Adipose tissue (tissue), 3 donors: ENCODE measurements around the gene NFYC. TPM values are rescaled to one million over a fixed set of nuclear protein-coding genes. Genes with fewer than 3 reads are reported as not detected.

ENCODE experiments used
- H3K27ac ChIP-seq: one replicate; pipeline ENCODE4 v1.5.1; 2013; ENCODE audit warnings: low read depth, low read length
- WGBS, 3 donors: extraction: QIAGEN DNeasy Blood & Tissue Kit; methylation state at CpG; one replicate each; pipeline ENCODE4 v1.1.7; 2013; 5-methylcytosine and 5-hydroxymethylcytosine counted together
- polyA plus RNA-seq, 3 donors: library from polyadenylated mRNA; stranded (reverse); fragments of 200-250 nt; gene quantifications; one replicate each; pipeline ENCODE4 v1.2.3, GENCODE V29; 2013
- donor health status: healthy with polysubstance abuse.
- donor health status: Bipolar disorder and iron deficiency.
- donor health status: healthy.

NFYC gene
- polyA plus RNA-seq, 3 donors: 26.5 to 32.9 (median 26.9) TPM

DNA sequence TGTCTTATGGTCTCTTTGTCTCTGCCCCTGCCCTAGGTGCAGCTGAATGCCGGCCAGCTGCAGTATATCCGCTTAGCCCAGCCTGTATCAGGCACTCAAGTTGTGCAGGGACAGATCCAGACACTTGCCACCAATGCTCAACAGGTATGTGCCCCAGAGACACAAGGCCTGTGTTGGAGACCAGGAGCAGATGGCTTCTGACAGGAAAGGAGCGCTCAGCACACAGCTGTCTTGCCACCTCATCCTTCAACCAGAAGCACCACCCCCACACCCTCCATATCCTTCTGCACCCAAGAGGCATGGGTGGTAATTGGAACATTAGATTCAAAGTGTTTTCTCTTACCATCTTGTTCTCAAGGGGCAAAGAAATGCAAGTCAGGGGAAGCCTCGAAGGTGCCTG is 75.1 kb downstream of the NFYC start:
- H3K27ac ChIP-seq: no peak overlapping the region
- WGBS, 3 donors: 97 to 98% (median 97%) methylated on average over 4 of the region's 4 CpGs

DNA sequence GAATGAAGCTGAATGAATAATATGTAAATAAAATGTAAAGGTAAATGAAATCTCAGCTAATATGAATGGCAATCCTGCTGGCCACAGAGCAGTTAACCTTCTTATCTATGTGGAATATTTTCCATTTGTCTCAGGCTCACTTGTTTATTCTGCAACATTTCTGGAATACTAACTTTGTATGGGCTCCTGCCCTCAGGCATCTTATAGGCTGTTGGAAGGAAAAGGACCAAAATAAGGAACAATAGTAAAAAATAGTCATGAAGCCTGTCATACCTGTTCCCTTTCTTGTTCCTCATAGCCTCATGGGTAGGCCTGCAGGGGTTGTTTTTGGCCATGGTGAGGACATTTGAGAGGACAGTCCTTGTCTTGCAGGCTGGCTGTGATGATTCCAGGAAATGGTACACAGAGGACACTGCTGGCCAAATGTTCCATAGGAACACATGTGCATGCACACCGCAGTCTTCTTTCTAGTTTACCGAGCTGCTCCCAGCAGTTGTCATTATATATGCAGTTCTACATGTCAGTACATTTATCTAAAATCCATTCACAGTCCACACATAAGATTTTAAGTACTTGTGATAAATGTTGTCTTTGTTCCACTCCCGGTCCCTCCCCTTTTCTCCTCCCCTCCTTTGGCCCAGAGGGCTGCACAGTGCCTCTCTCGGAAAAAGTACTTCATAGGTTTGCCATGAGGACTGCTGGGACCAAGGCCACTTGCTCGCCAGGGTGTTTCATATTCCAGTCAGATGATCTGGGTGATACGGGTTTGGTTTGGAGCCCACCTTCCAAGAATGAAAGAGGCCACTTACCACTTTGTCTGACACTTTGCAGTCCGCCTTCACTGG is 76.9 kb downstream of the NFYC start:
- H3K27ac ChIP-seq: no peak overlapping the region
- 80 to 88% (median 83%) methylated on average over 7 of the region's 7 CpGs for WGBS, 3 donors

DNA sequence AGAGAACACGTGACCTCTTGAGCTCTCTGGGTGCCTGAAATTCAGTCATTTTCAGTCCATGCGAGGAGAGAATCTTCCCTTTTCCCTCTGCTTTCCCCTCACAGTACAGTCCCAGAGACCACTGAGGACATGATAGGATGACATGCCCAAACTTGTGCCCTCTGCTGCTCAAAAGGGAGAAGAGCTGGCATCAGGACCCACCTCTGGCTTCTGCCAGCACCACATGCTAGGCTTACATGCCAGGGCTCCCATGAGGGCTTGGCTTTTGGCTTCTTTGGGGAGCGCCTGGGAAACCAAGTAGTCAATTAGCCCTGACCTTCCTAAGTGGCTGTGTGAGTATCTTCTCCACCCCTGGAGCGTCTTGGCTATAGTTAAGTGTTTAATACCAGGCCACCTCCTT is 78.3 kb downstream of the NFYC start:
- H3K27ac ChIP-seq: no peak overlapping the region
- WGBS, 3 donors: 56 to 84% (median 69%) methylated on average over 4 of the region's 4 CpGs

DNA sequence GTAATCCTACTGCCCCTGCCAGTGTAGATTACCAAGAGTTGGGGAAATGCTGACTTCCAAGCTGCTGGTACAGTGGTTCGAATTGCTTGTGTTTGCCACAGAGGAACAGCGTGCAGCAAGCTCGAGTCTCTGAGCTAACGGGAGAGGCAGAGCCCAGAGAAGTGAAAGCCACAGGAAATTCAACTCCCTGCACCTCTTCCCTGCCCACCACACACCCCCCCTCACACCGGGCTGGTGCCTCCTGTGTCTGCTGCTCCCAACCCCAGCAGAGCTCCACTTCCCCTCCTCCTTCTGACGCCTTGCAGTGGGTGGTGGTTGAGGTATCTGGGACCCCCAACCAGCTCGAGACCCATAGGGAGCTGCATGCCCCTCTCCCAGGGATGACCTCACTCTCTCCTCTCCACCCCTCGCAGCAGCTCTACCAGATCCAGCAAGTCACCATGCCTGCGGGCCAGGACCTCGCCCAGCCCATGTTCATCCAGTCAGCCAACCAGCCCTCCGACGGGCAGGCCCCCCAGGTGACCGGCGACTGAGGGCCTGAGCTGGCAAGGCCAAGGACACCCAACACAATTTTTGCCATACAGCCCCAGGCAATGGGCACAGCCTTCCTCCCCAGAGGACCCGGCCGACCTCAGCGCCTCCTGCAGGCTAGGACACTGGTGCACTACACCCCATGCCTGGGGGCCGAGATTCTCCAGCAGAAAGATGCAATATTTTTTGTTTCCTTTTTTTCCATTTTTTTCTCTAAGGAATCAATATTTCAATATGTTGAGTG is 79.0 kb downstream of the NFYC start:
- H3K27ac ChIP-seq: no peak overlapping the region
- 75 to 80% (median 79%) methylated on average over 18 of the region's 18 CpGs for WGBS, 3 donors

DNA sequence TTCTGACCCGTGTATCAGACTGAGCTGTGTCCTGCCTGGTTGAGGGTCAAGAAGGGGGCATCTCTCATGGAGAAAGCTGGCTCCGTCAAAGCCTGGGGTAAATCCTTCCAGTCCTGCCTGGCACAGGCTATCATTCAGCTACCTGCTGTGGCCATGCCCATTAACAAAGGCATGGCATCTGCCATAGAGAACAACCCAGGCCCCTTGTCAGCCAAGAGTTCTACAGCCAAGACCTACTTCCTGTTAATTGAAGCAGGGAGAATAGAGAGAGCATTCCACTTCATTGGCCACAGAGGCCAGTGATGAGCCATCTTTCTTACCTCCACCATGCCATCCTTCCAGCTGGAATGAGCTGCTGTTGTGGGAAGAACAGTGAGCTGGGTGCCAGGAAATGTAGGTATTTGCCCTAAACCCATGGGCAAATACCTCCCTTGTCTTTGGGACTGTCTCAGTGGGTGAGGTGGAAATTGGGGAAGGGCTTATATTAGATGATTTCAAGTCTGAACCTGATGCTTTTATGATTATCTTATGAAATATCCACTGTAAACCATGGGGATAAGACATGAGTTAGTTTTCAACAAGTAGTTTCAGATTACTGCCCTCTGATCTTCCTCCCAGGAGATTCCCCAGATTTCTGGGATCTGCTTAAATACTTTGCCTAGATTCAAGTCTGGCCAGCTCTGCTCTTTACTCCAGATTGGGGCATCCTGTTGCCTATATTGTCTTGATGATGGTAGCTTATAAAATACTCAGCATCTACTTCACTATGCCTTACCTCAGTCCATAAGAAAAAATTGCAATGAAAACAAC is 80.8 kb downstream of the NFYC start:
- WGBS, 3 donors: 84 to 90% (median 89%) methylated on average over 2 of the region's 2 CpGs
- no peak overlapping the region for H3K27ac ChIP-seq

DNA sequence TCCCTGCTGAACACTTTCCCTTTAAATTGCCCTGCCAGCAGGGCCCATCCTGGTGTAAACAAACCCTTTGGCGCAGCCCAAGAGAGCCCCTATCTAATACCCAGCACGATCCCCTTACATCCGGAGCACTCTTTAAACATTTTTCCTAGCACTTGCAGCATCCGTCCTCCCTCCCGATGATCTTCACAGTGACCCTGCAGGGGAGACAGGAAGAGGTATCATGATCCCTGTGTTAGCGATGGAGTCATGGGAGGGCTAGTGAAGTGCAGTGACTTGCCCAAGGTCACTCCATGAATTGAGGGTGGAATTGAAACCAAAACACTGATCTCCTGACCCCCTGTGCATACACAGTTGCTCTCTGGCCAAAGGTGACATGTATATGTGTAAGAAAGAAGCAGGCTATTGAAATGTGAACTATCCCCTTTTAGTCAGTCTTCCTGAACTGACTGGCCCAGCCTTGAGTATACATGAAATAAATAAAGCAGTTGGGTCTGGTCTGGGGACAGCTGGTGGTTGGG is 82.3 kb downstream of the NFYC start:
- no peak overlapping the region for H3K27ac ChIP-seq
- 49 to 71% (median 65%) methylated on average over 6 of the region's 6 CpGs for WGBS, 3 donors

DNA sequence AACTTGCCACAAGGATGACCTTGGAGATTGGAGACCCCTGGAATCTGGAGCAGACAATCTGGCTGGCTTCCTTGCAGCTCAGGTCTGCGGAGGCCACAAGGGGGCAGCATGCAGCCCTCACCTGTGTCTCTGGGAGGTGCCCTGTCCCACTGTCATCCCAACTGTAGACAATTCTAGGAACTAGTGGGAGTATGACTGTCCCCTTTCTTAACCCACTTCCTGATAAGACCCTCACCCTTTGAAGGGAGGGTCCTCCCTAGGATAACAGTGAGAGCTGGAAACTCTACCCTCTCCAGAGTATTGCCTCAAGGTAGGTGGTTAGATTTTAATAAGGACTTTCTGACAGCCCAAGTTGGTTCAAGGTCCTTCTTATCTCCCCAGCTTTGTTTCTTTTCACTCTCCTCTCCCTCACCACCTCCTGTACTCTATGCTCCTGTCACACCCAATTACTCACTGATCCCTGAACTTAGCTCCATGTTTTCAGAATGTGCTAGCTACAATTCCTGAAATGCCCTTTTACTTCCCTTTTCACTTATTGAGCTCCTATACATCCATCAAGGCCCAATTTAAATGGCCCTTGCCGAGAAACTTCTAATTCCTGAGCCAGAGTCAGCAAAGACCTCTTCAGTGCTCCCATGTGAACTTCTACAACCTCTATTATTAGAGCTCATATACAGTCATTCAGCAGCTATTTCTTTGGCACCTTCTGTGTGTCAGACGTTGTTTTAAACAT is 82.9 kb downstream of the NFYC start:
- H3K27ac ChIP-seq: no peak overlapping the region
- 28 to 59% (median 40%) methylated on average over 3 of the region's 3 CpGs for WGBS, 3 donors

DNA sequence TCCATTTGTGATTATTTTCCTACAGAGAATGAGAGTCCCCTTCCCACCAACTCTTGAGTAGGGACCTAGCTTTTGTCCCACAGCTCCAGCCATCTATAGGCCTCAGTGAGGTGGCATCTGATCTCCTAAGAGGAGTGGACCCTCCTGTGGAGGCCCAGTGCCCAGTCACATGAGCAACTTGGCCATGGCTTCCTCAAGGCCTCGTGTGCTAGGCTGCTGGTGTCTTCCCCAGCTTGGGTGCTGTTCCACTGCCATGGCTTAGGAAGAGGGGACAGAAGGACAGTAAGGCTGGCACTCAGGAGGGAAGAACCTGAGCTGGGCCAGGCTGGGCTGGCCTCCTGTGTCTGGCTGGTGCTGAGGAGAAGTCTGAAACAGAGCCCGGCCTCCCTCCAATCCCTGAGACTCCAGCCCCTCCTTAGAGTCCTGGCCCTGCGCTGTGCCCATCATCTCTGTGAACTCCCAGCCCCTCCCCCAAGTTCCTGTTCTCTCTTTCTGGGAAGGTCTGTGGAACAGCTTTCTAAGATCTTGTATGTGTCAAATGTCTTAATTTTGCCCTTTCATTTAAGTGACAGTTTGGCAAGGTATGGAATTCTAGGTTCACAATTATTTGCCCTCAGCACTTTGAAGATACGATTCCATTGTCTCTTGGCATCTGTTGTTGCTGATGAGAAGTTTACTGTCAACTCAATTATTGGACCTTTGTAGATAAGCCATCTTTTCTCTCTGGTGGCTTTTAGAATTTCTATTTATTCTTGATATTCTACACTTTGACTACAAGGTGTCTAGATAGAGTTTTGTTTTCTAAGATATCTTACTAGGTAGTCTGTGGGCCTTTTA is 85.0 kb downstream of the NFYC start:
- 92 to 95% (median 92%) methylated on average over 4 of the region's 4 CpGs for WGBS, 3 donors
- H3K27ac ChIP-seq: no peak overlapping the region

DNA sequence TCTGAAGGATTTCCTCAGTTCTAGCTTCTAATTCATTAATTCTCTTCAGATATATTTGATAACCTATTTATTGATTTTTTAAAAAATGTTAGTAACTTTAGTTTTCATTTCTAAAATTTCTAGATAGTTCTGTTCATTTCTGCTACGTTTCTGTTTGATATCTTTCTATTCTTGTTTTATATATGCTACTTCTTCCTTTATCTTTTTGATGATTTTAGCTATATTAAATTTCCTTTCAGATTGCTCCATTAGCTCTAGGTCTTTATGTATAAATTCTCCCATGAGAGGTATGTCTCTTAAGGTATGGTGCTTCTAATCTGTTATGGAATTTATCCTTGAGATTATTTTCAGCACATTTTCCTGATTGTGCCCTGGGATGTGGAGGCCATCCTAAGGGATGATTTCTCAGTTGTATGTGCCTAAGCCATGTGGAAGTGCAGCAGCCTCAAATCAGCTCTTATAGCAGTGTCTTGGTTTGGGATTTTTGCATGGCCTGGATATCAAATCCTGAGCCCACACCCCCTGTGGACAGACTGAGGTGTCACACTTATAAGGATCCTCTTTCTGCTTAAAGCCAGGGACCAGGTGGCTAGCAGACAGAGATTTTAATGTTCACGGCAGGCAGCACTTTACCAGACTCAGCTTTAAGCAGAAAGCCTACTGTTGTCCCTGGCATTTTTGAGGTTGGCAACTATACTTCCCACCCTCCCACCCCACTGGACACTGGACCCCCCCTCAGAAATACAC is 85.9 kb downstream of the NFYC start:
- no peak overlapping the region for H3K27ac ChIP-seq
- WGBS, 3 donors: 93 to 99% (median 97%) methylated on average over 2 of the region's 2 CpGs

DNA sequence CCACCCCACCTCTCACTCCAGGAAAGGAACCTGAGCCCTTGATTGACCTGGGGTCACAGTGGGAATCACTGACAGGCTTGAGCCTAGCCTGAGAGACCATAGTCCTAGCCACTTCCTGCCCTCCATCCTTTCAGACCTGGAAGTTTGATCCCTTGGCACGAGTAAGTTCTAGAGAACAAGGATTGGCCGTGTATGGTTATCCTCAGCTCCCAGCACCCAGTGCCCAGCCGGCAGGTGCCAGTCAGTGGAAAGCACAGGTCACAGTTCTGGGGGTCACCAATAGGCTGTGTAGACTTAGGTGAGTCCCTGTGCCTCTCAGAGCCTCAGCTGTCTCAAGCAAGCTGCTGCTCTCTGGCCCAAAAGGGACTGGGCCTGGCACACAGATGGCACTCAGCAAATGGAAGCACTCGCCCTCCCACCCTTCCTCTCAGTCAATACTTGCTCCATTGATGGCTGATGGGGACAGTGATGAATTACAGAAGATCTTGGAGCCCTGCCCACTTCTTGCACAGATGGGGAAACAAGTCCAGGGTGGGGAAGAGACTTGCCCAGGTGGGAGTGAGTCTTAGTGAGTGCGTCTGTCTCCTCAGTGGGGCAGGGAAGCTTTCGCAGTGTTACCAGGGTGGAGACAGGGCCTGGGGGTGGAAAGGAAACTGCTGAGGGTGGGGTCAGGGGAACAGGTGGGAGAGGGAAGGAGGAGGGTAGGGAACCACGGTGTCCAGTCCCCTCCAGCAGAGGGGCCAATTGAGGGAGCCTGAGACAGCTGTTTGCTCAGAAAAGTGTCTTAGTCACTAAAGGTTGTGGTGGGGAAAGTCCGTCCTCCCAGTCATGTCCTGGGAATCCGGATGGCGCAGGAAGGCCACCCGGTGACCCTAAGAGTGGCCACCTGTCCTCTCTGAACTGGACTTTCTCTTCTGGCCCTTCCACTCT is 89.4 kb downstream of the NFYC start:
- H3K27ac ChIP-seq: no peak overlapping the region
- 75 to 81% (median 78%) methylated on average over 10 to 11 of the region's 11 CpGs for WGBS, 3 donors

DNA sequence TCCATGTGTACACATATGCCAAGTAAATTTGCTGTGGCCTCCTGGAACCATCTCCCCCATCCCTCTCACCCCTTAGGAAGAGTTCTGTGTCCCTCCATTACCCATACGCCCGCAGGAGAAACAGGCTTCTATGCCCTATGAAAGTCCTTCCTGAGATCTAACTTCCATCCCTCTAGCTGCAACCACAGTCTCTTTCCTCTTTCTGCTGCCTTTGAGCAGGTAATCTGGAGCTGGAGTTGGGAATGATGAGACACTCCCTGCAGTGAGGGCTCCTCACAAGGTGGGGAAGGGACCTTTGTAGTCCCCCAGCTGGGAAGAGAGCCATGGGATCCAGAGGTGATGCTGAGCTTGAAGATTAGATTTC is 90.1 kb downstream of the NFYC start:
- 85 to 95% (median 94%) methylated on average over 2 of the region's 2 CpGs for WGBS, 3 donors
- H3K27ac ChIP-seq: no peak overlapping the region

DNA sequence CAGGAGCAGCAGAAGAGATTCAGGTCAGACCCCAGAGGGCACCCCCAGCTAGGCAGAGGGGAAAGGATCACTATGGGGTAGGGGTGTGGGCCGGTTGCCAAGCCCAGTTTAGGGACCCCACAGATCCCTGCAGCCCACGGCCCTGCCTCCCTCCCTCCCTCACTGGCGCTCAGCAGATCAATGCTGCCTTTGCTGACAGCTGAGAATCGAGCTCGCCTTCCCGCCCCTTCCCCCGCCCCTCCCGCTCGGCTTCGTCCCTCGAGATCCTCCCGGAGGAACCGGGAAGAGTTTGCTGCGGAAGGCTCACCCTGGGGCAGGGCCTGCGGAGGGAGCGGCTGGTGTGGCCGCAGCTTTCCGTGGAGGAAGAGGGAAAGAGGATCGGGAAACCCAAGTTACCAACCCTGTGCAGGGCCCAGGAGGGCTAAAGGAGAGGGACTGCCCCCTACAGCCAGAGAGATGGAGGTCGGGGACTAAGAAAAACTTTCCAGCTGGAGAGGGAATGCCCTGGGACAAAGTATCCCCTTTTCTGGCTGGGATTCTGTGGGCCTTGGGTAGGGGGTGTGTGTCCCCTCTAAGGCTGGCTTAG is 91.0 kb downstream of the NFYC start:
- no peak overlapping the region for H3K27ac ChIP-seq
- WGBS, 3 donors: 6 to 18% (median 16%) methylated on average over 20 of the region's 20 CpGs

DNA sequence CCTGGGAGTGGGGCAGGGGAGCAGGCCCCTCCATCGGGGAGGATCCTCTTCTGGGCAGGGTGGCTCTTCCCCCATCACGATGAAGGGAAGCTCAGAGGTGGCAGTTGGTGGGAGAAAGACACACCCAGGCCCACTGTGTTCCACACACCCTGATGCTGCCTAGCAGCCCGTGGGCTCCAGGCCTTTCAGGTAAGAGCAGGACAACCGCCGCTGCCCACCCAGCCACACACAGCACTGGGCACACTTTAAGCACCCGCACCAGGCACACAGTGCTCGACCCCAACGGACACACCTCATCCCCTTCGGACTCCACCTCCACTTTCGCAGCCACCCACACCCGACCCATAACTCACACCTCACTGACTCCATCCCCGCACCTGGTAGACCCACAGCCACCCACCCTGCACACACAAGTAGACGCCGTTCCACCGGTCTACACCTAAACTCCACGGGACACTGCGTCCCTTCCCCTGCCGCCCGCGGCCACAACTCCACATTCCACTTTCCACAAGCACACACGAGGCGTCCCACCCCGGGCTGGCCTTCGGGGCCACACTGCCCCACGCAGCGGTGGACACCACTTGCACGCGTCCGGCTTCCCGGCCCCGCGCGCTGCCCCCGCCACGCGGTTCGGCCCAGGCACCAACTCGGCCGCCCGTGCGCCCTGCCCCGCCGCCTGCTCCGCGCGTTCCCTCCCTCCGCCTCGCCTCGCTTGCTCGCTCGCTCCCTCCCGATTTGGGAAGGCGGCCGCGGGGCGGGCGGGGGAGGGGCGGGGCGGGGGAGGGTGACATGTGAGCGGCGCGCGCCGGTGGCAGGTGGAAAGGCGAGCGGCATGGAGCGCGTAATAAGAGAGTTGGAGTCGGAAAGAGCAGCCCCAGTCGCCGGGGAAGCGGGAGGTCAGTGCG is 91.7 kb downstream of the NFYC start, which contains the start of gene KCNQ4:
KCNQ4 (plus strand) TSS at position 787 of the 905 bp plus-strand sequence. CDS start 307 bp downstream, outside the sequence.
- H3K27ac ChIP-seq: no peak within 1 kb of the TSS
- 3 to 6% (median 4%) methylated on average over 63 to 71 of the region's 73 CpGs for WGBS, 3 donors

DNA sequence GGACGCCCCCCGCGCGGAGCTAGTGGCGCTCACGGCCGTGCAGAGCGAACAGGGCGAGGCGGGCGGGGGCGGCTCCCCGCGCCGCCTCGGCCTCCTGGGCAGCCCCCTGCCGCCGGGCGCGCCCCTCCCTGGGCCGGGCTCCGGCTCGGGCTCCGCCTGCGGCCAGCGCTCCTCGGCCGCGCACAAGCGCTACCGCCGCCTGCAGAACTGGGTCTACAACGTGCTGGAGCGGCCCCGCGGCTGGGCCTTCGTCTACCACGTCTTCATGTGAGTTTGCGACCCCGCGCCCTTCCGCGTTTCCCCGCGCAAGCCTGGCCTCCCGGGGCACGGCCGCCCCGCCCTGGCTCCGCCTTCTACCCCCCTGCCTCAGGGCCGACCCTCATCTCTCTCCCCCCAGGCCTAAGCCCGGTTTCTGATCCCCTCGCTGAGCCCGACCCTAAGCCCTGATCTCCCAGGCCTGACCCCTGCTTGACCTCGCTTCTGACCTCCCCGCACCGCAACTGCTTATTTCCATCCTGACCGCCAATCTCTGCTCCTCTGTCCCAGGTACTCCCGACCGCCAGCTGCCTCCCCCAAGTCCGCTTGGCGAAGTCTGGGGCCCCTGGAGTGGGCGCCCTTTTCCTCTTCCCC is 92.8 kb downstream of the NFYC start:
- 15 to 22% (median 20%) methylated on average over 38 to 63 of the region's 63 CpGs for WGBS, 3 donors
- H3K27ac ChIP-seq: no peak overlapping the region
